ENCODE measurements around the gene TEAD1.

TEAD1 gene

GRCh38 chr11:12901272-12901671 lies 227.1 kb downstream of the TEAD1 start:
- DNase-seq (ENCODE audit: low read depth): no peak

GRCh38 chr11:12901874-12902481 lies 227.8 kb downstream of the TEAD1 start:
- peak; percentile 61 for DNase-seq (ENCODE audit: low read depth)

GRCh38 chr11:12902791-12903486 lies 228.7 kb downstream of the TEAD1 start:
- DNase-seq (ENCODE audit: low read depth): no peak

- no peak for DNase-seq (ENCODE audit: low read depth)
Observed at GRCh38 chr11:12905435-12905834, 231.2 kb downstream of the TEAD1 start.

- no peak for DNase-seq (ENCODE audit: low read depth)
Observed at GRCh38 chr11:12906501-12906900, 232.3 kb downstream of the TEAD1 start.

GRCh38 chr11:12909879-12910278 lies 235.7 kb downstream of the TEAD1 start:
- DNase-seq (ENCODE audit: low read depth): no peak

- DNase-seq (ENCODE audit: low read depth): no peak
Observed at GRCh38 chr11:12914400-12914912, 240.2 kb downstream of the TEAD1 start.

DNA sequence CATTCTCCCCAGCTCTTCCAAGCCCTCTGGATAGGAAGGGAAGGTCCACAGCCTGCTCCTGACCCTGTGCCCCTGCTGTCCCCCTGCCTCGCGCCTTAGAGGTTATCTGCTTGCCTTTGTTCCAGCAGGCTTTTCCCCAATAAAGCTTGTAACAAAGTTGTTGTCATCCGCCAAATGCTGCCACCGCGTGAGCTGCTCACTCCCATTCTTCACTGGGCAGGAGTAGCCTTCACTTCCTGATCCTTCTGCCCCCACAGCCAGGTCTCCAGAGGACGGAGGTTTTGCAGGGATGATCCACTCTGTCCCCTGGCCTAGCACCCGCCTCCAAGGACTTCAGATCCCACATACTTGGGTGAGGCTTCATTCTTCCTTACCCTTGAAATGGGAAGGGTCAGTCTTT lies 240.9 kb downstream of the TEAD1 start:
- DNase-seq (ENCODE audit: low read depth): no peak

- DNase-seq (ENCODE audit: low read depth): no peak
Observed at GRCh38 chr11:12917822-12918221, 243.6 kb downstream of the TEAD1 start.

DNA sequence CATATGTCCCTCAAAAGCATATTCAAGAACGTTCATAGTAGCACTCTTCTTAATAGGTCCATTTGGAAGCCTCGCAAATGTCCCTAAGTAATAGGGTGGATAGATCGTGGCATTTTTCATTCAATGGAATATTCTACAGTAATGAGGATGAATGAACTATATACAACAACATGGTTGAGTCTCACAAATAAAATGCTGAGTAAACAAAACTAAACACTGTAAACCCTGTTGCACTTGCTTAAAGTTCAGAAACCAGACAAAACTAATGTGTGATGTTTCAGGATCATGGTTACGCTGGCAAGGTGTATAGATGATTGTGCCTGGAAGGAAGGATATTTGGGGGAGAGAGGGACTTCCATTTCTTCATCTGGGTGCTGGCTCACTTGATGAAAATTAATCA lies 244.4 kb downstream of the TEAD1 start:
- DNase-seq (ENCODE audit: low read depth): no peak

- no peak for DNase-seq (ENCODE audit: low read depth)
Observed at GRCh38 chr11:12922418-12922817, 248.2 kb downstream of the TEAD1 start.

GRCh38 chr11:12922980-12923507 lies 248.8 kb downstream of the TEAD1 start:
- DNase-seq (ENCODE audit: low read depth): no peak

- no peak for DNase-seq (ENCODE audit: low read depth)
Observed at GRCh38 chr11:12924650-12925049, 250.4 kb downstream of the TEAD1 start.

- DNase-seq (ENCODE audit: low read depth): no peak
Observed at GRCh38 chr11:12925520-12925919, 251.3 kb downstream of the TEAD1 start.

- no peak for DNase-seq (ENCODE audit: low read depth)
Observed at GRCh38 chr11:12927221-12927620, 253.0 kb downstream of the TEAD1 start.

- no peak for DNase-seq (ENCODE audit: low read depth)
Observed at GRCh38 chr11:12927886-12928285, 253.7 kb downstream of the TEAD1 start.

- no peak for DNase-seq (ENCODE audit: low read depth)
Observed at GRCh38 chr11:12930850-12931249, 256.6 kb downstream of the TEAD1 start.

GRCh38 chr11:12932485-12932884 lies 258.3 kb downstream of the TEAD1 start:
- no peak for DNase-seq (ENCODE audit: low read depth)

GRCh38 chr11:12936200-12936599 lies 262.0 kb downstream of the TEAD1 start:
- no peak for DNase-seq (ENCODE audit: low read depth)

DNA sequence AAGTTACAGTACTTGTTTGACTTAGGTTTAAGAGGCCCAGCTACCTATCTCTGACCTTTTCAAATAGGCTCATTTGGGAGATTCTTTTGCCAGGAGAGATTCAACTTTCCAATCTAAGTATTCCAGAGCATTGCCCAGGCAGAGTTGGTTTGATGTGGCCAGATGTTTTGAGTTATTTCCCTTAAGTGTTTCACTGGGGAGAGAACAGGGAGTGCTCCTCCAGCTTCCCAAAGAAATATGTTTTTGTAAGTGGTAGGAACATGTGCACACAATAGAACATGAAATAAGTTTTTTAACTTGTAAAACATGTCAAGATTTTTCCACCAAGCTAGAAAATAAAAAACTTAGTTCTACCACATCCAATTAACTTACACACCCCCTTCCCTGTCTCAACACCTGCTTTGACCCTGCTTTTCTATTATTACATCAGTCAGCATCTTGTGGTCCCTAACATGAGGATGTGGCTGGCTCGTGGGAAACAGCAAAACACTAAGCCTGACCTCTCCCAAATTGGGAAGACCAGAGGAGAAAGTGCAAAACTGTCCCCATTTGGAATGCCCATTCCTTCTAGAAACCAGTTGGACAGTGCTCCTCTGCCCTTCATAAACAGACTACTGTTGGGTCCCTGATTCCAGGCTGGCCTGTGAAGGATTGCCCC lies 264.5 kb downstream of the TEAD1 start:
- no peak for DNase-seq (ENCODE audit: low read depth)

- DNase-seq (ENCODE audit: low read depth): no peak
Observed at GRCh38 chr11:12941671-12942070, 267.4 kb downstream of the TEAD1 start.

GRCh38 chr11:12942157-12942556 lies 267.9 kb downstream of the TEAD1 start:
- no peak for DNase-seq (ENCODE audit: low read depth)

DNA sequence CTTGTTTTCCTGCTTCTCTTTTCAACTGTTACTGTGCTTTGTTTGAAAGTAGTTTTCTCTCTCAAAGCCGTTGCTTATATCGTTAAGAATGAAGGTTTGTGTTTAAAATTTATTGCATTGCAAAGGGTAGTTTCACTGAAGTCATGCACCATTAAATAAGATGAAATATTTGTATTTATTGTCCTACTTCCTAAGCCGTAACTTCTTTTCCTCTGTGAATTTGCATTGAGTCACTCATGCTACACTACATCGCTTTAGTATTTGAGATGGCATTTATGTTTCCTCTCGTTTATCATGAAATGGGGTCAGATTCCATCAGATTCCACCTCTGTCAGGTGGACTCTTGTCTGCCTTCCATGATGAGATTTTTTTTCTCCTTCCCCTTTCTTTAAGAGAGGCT lies 269.1 kb downstream of the TEAD1 start:
- no peak for DNase-seq (ENCODE audit: low read depth)

All from GM04503 (cell line).